ENCODE data around the gene CCDC40.

The CCDC40 gene

DNA sequence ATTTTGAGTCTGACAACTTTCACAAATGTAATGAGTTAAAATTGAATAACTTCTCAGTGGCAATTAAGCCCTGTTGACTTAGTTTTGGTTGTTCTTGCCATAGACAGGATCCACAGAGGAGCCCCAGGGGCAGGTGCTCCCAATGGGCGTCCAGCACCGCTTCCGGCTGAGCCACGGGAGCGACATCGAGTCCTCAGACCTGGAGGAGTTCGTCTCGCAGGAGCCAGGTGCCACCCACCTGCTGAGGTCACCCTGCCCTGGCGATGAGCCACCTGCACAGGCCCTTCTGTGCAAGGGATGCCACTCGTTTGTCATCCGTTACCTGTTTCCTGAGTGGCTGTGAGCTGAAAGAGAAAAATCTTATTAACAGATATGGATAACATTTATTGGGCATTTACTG, 10.7 kb downstream of the CCDC40 start:
- TF ChIP-seq POLR2AphosphoS5 (IDR thresholded peaks at IDR 0.05; ENCODE audit: low read depth, low read length) = no peak

DNA sequence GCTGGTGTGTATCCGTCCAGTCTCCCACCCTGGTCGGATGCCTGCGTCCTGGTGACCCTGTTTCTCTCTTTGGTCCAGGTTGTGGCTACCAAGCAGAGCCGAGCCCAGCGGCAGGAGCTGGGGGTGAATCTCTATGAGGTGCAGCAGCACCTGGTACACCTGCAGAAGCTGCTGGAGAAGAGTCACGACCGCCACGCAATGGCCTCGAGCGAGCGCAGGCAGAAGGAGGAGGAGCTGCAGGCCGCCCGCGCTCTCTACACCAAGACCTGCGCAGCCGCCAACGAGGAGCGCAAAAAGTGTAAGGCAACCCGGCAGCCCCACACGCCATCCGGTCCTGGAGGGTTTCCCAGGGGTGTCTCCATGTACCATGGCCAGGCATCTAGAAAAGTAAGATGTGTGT, 13.5 kb downstream of the CCDC40 start:
- TF ChIP-seq SIN3A (IDR thresholded peaks at IDR 0.05; ENCODE audit: borderline replicate concordance, insufficient read depth, low read length) (no peak), FOXP2 (optimal IDR thresholded peaks at IDR 0.05; ENCODE audit: borderline replicate concordance, extremely low read depth, extremely low read length, insufficient read depth) (no peak), REST (IDR thresholded peaks at IDR 0.05; ENCODE audit: insufficient read depth in 1 of 2, low read depth in 2 of 2, low read length in 2 of 2) (no peak), TAF1 (IDR thresholded peaks at IDR 0.05; ENCODE audit: borderline replicate concordance, insufficient read depth, low read length) (no peak), POLR2AphosphoS5 (IDR thresholded peaks at IDR 0.05; ENCODE audit: low read depth, low read length) (no peak)

DNA sequence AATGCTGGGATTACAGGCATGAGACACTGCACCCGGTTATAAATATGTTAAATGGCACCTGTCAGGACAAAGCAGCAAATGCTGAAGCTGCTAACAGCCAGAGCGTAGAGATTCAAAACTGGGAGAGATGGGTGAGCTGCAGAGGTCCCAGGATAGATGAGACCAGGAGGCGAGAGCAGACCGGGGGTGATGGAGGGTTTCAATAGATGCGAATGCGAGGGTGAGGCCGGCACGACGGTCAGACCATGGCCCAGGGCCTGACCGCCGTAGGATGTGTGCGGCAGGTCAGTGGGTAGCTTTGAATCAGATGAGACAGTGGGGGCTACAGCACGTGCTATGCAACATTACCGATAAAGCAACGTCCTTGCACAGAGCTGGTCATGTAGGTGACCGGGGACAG, 14.3 kb downstream of the CCDC40 start:
- TF ChIP-seq SIN3A (IDR thresholded peaks at IDR 0.05; ENCODE audit: borderline replicate concordance, insufficient read depth, low read length) = no peak

DNA sequence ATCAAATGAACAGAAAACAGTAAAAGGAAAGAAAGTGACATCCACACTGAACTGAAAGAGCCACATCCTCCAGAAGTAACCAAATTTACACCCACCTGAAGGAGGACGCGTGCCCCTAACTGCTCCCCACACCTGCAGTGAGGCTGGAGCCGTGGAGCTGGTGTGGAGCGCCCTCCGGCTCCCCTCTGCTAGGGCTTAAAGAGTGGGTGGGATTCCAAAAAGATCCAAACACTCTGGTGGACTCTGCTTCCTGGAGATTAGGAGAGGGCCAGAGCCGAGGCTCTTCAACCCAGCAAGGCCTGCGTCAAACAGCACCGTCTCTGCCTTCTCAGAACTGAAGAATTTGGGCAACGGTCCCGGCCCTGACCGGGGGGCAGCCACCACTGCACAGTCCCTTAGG, 15.2 kb downstream of the CCDC40 start:
- no peak for TF ChIP-seq SIN3A (IDR thresholded peaks at IDR 0.05; ENCODE audit: borderline replicate concordance, insufficient read depth, low read length)
- TF ChIP-seq FOXP2 (optimal IDR thresholded peaks at IDR 0.05; ENCODE audit: borderline replicate concordance, extremely low read depth, extremely low read length, insufficient read depth) = no peak
- TF ChIP-seq TAF1 (IDR thresholded peaks at IDR 0.05; ENCODE audit: borderline replicate concordance, insufficient read depth, low read length) = no peak
- TF ChIP-seq REST (IDR thresholded peaks at IDR 0.05; ENCODE audit: insufficient read depth in 1 of 2, low read depth in 2 of 2, low read length in 2 of 2) = no peak
- TF ChIP-seq POLR2AphosphoS5 (IDR thresholded peaks at IDR 0.05; ENCODE audit: low read depth, low read length) = no peak

DNA sequence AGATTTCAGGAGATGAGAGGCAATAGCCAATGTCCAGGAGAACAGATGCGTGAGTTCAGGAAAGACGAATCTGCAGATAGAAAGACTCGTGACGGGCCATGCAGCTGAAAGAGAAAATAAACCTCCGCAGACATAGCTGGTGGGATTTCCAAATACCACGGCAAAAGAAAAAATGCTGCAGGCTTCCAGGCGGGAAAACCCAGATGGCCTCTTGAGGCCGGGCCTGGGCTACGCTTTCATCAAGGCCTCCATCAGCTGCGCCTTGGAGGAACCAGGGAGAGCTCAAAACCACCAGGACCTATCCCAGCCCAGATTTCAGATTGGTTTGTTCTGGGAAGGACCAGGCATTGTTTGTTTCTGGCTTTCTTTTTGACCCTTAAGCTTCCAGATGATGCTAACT, 16.7 kb downstream of the CCDC40 start:
- TF ChIP-seq POLR2AphosphoS5 (IDR thresholded peaks at IDR 0.05; ENCODE audit: low read depth, low read length) (no peak), SIN3A (IDR thresholded peaks at IDR 0.05; ENCODE audit: borderline replicate concordance, insufficient read depth, low read length) (no peak), REST (IDR thresholded peaks at IDR 0.05; ENCODE audit: insufficient read depth in 1 of 2, low read depth in 2 of 2, low read length in 2 of 2) (no peak), TAF1 (IDR thresholded peaks at IDR 0.05; ENCODE audit: borderline replicate concordance, insufficient read depth, low read length) (no peak), FOXP2 (optimal IDR thresholded peaks at IDR 0.05; ENCODE audit: borderline replicate concordance, extremely low read depth, extremely low read length, insufficient read depth) (no peak)

GRCh38 chr17:80055597-80055996, 19.2 kb downstream of the CCDC40 start:
- TF ChIP-seq REST (IDR thresholded peaks at IDR 0.05; ENCODE audit: insufficient read depth in 1 of 2, low read depth in 2 of 2, low read length in 2 of 2) (no peak), TAF1 (IDR thresholded peaks at IDR 0.05; ENCODE audit: borderline replicate concordance, insufficient read depth, low read length) (no peak), POLR2AphosphoS5 (IDR thresholded peaks at IDR 0.05; ENCODE audit: low read depth, low read length) (no peak), SIN3A (IDR thresholded peaks at IDR 0.05; ENCODE audit: borderline replicate concordance, insufficient read depth, low read length) (no peak), FOXP2 (optimal IDR thresholded peaks at IDR 0.05; ENCODE audit: borderline replicate concordance, extremely low read depth, extremely low read length, insufficient read depth) (no peak)

All from PFSK-1 (cell line).